ENCODE results near the gene NPR1.

Gene NPR1

DNA sequence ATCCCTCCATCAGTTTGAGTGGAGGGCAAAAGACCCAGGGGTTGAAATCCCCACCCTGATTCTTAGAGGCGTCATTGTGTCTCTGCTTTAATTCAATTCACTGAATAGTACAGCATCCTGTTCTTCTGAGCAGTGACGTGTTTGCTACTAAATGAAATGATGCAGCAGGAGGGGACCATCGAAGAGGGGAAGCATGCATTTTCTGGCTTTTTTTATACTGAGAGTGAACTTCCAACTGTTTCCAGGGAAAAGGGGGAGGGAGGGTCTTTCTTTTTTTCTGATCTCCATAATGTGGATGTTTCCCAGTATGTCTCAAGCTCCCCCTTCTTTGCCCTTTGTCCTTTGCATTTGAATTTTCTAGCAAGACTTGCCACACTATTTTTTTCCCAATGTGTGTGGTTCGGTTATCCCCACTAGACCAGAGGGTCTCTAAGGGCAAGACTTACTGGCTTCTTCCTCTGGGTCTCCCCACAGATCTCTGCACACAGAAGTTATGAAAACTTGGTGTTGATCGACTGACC is 52.0 kb downstream of the NPR1 start:
- H3K4me3 ChIP-seq (ENCODE audit: low read depth, low read length): no peak overlapping the region
- TF ChIP-seq, protein P1, sequence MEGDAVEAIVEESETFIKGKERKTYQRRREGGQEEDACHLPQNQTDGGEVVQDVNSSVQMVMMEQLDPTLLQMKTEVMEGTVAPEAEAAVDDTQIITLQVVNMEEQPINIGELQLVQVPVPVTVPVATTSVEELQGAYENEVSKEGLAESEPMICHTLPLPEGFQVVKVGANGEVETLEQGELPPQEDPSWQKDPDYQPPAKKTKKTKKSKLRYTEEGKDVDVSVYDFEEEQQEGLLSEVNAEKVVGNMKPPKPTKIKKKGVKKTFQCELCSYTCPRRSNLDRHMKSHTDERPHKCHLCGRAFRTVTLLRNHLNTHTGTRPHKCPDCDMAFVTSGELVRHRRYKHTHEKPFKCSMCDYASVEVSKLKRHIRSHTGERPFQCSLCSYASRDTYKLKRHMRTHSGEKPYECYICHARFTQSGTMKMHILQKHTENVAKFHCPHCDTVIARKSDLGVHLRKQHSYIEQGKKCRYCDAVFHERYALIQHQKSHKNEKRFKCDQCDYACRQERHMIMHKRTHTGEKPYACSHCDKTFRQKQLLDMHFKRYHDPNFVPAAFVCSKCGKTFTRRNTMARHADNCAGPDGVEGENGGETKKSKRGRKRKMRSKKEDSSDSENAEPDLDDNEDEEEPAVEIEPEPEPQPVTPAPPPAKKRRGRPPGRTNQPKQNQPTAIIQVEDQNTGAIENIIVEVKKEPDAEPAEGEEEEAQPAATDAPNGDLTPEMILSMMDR (IDR thresholded peaks at IDR 0.05; ENCODE audit: low read depth, low read length): no peak

DNA sequence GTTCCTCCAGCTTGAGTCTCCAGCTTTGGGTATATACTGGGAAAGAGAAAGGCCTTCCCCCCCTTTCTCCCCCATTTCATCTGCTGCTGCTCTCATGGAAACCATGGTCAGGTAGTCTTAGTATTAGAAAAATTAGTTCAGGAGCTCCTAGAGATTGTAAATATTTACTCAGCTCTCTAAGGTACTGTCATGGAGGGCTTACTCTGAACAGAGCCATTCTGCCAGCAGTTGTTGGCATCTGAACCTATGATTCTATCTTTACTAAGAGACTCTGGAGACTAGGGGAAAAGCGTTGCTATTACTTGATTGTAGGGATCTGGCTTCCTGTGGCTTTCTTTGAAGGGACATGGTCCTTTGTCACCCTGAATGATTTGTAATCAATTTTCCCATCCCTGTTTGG is 55.5 kb downstream of the NPR1 start:
- TF ChIP-seq, protein P1 (IDR thresholded peaks at IDR 0.05; ENCODE audit: low read depth, low read length): no peak
- no peak overlapping the region for H3K4me3 ChIP-seq (ENCODE audit: low read depth, low read length)

DNA sequence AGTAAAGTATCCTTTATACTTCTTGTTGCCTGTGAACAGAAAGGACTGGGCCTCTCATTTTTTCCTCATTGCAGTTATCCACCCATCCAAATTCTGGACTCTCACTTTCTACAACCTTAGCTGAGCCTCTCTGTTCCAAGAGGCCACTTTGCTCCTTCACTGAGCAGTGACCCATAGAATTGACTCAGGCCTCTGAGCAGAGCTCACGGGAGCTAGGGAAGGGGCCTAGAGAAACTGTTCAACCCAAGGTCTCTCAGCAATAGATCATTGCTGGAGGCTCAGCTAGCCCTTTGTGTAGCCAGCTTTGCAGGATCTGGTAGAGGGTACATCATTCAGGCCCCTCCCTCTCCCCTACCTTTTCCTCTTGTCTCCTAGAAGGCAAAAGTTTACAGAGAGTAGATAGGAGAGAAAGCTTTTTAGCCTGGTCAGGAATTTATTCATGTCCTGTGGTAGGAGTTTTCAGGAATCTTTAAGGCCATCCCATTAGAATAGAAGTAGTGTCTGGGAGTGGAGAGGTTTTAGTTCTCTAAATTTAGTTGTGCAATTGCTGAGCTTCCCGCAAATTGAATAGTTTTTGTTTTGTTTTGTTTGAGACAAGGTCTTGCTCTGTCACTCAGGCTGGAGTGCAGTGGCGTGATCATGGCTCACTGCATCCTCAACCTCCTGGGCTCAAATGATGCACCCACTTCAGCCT is 56.1 kb downstream of the NPR1 start:
- no peak overlapping the region for H3K4me3 ChIP-seq (ENCODE audit: low read depth, low read length)
- TF ChIP-seq, protein P1 (IDR thresholded peaks at IDR 0.05; ENCODE audit: low read depth, low read length): no peak

DNA sequence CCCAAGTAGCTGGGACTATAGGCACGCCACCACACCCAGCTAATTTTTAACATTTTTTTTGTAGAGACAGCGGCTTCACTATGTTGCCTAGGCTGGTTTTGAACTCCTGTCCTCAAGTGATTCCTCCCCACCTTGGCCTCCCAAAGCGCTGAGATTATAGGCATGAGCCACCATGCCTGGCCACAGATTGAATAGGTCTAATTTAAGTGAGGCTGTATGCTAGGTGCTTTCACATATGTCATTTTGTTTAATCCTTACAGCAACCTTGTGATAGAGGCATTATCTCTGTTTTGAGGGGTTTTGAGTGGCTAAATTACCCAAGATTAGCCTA is 56.6 kb downstream of the NPR1 start:
- TF ChIP-seq, protein P1 (IDR thresholded peaks at IDR 0.05; ENCODE audit: low read depth, low read length): no peak
- H3K4me3 ChIP-seq (ENCODE audit: low read depth, low read length): no peak overlapping the region

DNA sequence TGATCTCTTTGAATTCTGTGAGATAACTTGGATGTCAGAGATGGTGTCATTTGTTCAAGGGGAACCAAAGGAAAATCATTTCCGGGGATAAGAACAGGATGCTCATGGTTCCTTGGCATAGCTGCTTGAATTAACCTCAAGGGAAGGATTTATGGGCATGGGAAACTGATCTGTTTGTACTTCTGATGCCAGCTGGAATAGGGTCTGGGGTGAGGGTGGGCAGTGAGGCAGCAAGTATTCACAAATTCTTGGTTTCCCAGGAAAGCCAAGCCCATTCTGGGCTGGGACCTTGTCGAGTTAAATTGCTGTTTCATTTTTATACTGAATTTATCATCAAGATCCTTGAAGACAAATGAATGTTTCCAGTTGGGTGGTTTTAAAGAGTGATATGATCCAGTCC is 63.5 kb downstream of the NPR1 start:
- H3K4me3 ChIP-seq (ENCODE audit: low read depth, low read length): no peak overlapping the region
- TF ChIP-seq, protein P1 (IDR thresholded peaks at IDR 0.05; ENCODE audit: low read depth, low read length): no peak

DNA sequence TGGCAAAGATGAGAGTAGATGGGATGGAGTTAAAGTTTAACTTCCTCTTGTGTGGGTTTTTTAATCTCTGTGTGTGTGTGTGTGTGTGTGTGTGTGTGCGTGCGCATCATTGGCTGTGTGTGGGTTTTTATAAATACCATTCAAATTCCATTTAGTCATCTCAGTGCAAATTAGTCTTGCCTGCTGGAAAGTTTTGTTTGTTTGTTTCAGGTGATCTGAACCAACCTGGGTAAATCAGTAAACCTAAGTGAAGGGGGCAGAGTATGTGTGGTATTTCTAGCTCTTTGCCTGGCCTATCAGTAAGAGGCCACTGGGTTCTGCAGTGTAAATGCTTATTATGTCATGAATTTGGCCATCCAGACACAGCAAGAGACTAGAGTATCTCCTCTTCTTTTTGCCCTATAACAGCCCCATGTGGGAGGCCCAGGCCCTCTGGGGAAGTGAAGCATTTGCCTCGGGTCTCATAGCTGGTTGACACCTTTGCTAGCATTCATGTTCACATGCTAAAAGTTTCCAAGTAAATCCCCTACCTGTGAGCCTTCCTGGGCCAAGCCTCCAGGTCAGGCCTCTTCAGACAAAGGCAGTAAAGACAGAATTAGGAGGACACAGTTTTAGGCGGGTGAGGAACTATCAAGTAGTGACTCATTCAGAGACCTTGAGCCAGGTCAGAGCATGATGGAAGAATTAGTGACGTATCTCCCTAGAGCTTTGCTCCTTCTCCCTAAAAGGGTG is 64.1 kb downstream of the NPR1 start:
- H3K4me3 ChIP-seq (ENCODE audit: low read depth, low read length): no peak overlapping the region
- TF ChIP-seq, protein P1 (IDR thresholded peaks at IDR 0.05; ENCODE audit: low read depth, low read length): no peak
